NCI-H345 treated with DMSO at 0.1 percent for 48 hours (cell line): Measurements from ENCODE around the gene SMARCC1.

Source experiments
- DNase-seq: peaks from one replicate; lab custom pipeline; 2025; ENCODE audit not compliant: unreplicated experiment; lab: John Stamatoyannopoulos, UW

Gene SMARCC1

GRCh38 chr3:47592066-47592795 is 189.5 kb downstream of the SMARCC1 start:
- DNase-seq = no peak

- no peak for DNase-seq
These were observed 191.5 kb downstream of the SMARCC1 start for GRCh38 chr3:47590216-47590615.

- DNase-seq = no peak
These were observed 193.1 kb downstream of the SMARCC1 start for GRCh38 chr3:47588587-47588986.

- DNase-seq = no peak
These were observed 193.6 kb downstream of the SMARCC1 start for GRCh38 chr3:47588053-47588452.

GRCh38 chr3:47586746-47587145 is 194.9 kb downstream of the SMARCC1 start:
- no peak for DNase-seq

- no peak for DNase-seq
These were observed 198.2 kb downstream of the SMARCC1 start for GRCh38 chr3:47583320-47584075.

GRCh38 chr3:47581835-47582234 is 199.9 kb downstream of the SMARCC1 start:
- DNase-seq = no peak

GRCh38 chr3:47581422-47581821 is 200.3 kb downstream of the SMARCC1 start:
- DNase-seq = no peak

GRCh38 chr3:47580481-47580880 is 201.2 kb downstream of the SMARCC1 start:
- no peak for DNase-seq

- DNase-seq = no peak
These were observed 201.8 kb downstream of the SMARCC1 start for GRCh38 chr3:47579875-47580274.

- no peak for DNase-seq
These were observed 202.7 kb downstream of the SMARCC1 start, which contains the start of gene CSPG5 for GRCh38 chr3:47578691-47579632. Gene CSPG5, minus strand, starts transcription at chr3:47578865. Its CDS starts 172 bp downstream, at chr3:47578693.

GRCh38 chr3:47578119-47578632 is 203.5 kb downstream of the SMARCC1 start:
- DNase-seq = no peak

- no peak for DNase-seq
These were observed 204.0 kb downstream of the SMARCC1 start for GRCh38 chr3:47577583-47578118.

- DNase-seq = no peak
These were observed 208.2 kb downstream of the SMARCC1 start for GRCh38 chr3:47573190-47574172.

- no peak for DNase-seq
These were observed 210.1 kb downstream of the SMARCC1 start for GRCh38 chr3:47571391-47572175.

GRCh38 chr3:47568901-47569300 is 212.8 kb downstream of the SMARCC1 start:
- DNase-seq = no peak

GRCh38 chr3:47567149-47567548 is 214.5 kb downstream of the SMARCC1 start:
- no peak for DNase-seq

- no peak for DNase-seq
These were observed 215.0 kb downstream of the SMARCC1 start for GRCh38 chr3:47566667-47567066.
